CD4-positive, alpha-beta T cell treated with Interleukin-15 for 1 hour (primary cell): ENCODE data around the gene NTHL1.

ENCODE experiments used
- DNase-seq: peaks from one replicate; pipeline ENCODE4 v3.0.0-alpha.2; 2020

NTHL1 gene

DNA sequence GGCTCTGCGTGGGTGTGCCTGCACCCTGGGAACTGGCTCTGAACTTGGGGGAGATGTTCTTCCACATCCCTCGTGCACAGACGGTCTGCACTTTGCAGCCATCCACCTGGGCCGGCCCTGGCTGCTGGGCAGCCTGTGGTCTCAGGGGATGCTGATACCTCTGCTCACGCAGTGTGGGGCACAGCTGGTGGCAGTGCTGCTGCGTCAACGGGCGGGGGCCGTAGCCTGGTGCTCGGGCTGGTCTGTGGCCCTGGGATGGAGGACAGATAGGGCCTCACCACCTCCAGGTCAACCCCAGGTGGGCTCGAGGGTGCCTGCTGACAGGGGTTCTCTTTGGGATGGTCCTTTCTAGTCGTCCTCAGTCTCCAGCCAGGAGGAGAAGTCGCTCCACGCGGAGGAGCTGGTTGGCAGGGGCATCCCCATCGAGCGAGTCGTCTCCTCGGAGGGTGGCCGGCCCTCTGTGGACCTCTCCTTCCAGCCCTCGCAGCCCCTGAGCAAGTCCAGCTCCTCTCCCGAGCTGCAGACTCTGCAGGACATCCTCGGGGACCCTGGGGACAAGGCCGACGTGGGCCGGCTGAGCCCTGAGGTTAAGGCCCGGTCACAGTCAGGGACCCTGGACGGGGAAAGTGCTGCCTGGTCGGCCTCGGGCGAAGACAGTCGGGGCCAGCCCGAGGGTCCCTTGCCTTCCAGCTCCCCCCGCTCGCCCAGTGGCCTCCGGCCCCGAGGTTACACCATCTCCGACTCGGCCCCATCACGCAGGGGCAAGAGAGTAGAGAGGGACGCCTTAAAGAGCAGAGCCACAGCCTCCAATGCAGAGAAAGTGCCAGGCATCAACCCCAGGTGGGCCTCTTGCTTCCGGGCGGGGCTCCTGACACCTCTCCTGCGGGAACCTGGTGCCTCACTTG is 36.5 kb upstream of the NTHL1 start:
- DNase-seq: no peak

GRCh38 chr16:2083409-2083808 is 35.8 kb upstream of the NTHL1 start:
- no peak for DNase-seq

- no peak for DNase-seq
Observed at GRCh38 chr16:2082983-2083364, 35.3 kb upstream of the NTHL1 start.

DNA sequence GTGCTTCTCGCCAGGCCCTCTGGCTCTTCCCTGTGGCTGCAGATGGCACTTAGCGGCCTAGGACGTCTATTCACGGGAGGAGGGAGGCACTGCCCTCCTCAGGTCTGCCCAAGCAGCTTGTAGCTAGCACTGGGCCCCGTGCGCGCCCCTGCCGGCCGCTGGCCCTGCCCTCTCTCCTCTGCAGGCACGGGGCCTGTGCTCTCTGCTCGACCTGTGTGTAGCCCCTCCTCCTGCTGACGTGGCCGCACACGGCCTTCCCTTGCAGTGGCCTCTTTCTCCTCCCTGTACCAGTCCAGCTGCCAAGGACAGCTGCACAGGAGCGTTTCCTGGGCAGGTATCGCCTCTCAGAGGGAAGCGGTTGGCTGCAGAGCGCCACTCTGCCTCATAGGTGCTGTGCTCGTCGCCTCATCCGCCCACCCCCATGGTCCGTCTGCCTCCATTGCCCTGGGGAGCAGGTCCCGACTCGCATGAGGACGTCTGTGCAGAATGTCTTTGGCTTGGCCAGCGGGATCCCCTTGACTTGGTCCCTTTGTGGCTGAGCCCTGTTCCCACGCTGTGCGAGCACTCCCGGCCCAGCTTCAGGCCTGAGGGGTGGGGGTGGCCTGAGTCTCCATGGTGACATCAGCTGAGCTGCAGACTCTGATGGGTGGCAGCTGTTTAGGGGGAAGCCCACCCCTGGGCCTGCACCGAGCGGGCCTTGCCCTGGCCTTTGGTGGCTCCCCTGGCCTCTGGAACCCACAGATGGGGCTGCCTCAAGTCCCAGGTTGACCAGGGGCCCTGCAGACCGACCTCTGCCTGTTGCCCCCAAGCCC is 34.7 kb upstream of the NTHL1 start:
- no peak for DNase-seq

DNA sequence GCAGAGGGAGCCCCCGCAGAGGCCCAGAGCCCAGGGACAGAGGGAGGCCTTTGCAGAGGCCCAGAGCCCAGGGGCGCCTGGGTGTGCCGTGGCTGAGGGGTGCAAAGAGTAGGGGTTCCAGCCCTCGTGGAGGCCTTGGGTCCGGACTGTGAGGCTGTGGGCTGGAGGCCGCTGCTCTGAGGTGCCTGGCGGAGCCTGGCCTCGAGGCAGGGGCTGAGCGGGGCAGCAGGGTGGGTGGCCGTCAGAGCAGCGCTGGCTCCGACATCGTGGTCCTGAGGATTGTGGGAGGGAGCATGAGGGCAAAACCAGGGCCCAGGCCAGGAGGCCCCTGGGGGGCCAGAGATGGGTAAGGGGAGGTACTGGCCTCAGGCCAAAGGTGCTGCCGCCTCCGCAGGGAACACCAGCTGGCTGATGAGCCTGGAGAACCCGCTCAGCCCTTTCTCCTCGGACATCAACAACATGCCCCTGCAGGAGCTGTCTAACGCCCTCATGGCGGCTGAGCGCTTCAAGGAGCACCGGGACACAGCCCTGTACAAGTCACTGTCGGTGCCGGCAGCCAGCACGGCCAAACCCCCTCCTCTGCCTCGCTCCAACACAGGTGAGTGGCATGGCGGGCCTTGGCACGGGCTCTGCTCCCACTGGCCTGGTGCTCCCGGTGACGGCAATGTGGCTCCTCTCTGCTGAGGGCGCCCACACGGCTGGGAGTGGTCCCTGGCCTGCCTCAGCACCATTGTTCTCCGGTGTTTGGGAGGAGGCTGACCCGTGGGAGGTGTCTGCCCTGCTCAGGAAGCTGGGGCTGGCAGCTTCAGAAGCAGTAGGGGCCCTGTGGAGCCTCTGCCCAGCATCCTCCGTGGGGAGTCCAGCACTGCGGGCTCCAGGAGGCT is 33.8 kb upstream of the NTHL1 start:
- DNase-seq: no peak

GRCh38 chr16:2079991-2080390 is 32.4 kb upstream of the NTHL1 start:
- no peak for DNase-seq

- DNase-seq: no peak
Observed at GRCh38 chr16:2079311-2079800, 31.7 kb upstream of the NTHL1 start.

GRCh38 chr16:2078691-2079090 is 31.1 kb upstream of the NTHL1 start:
- DNase-seq: no peak

DNA sequence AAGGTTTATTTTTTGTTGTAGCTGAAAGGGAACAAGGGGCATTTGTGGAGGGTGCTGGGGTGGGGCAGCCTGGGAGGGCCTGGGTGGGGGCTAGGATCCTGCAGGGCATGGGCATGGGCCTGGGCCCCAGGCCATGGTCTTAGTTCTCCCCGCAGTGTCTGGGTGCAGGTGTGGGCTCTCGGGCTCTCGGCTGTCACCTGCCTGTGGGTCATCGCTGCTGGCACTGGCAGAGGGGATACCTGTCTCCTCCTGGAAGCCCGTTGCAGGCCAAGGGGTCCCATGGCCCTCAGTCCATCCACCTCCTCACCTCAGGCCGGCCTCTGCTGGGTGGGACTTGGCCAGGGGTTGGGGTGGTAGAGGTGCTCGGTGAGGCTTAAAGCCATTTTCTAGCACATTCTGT is 30.5 kb upstream of the NTHL1 start:
- no peak for DNase-seq

- DNase-seq: no peak
Observed at GRCh38 chr16:2077696-2078095, 30.1 kb upstream of the NTHL1 start.

GRCh38 chr16:2077016-2077415 is 29.4 kb upstream of the NTHL1 start:
- DNase-seq: no peak

GRCh38 chr16:2076072-2076865 is 28.6 kb upstream of the NTHL1 start:
- DNase-seq: no peak

GRCh38 chr16:2075631-2076030 is 28.0 kb upstream of the NTHL1 start:
- no peak for DNase-seq

GRCh38 chr16:2074071-2074470 is 26.4 kb upstream of the NTHL1 start:
- no peak for DNase-seq

DNA sequence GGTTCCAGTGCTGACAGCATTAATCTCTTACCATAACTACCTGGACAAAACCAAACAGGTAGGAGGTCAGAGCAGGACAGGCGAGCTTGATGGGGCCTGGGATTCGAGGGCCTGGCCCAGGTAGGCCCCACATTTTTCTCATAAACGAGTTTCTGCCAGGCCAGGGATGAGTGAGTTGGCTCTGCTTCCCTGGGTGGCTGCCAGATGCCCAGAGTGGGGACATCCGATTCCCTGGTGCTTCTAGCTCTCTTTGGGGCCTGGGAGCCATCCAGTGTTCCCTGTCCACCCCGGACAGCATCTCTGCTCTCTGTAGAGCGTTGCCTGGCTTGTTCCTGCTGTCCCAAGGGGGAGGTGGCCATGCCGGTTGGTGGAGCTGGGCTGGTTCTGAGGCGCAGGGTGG is 25.3 kb upstream of the NTHL1 start:
- DNase-seq: no peak

DNA sequence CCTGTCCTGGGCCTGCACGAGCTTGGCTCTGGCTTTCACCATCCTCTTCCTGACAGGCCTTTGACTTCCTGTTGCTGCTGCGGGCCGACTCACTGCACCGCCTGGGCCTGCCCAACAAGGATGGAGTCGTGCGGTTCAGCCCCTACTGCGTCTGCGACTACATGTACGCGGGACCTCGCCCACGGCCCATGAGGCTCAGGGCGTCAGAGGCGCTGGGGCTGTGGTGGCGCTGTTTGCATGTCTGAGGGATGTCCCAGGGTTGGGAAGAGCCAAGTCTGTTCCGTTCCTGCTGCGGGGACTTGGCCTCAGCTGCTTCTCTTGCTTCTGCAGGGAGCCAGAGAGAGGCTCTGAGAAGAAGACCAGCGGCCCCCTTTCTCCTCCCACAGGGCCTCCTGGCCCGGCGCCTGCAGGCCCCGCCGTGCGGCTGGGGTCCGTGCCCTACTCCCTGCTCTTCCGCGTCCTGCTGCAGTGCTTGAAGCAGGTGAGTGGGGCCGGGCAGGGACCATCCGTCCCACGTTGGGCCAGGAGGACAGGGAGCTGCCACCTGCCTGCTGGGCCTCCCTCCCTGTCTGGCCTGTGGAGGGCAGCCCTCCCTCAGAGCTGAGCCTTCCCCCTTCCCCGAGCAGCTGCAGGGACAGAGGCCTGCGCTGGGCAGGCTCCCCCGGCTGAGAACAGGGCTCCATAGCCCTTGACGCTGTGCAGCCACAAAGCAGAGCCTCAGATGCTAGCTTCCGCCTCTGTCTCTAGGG is 24.0 kb upstream of the NTHL1 start:
- no peak for DNase-seq

GRCh38 chr16:2070576-2071453 is 23.2 kb upstream of the NTHL1 start:
- no peak for DNase-seq

DNA sequence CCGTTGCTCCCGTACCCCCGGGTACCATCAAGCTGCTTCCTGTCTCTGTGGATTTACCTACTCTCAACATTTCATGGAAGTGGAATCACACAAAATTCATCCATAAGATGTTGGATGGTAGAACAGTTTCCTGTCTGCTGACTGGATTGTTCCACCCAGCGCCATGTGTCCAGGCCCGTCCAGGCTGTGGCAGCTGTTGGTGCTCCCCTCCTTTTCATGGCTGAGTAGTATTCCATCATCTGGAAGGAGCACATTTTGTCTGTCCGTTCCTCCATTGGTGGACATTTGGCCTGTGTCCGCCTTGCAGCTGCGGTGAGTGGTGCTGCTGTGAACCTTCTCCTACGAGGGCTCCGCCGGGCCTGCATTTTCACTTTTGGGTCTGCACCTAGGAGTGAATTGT is 18.5 kb upstream of the NTHL1 start:
- DNase-seq: no peak

DNA sequence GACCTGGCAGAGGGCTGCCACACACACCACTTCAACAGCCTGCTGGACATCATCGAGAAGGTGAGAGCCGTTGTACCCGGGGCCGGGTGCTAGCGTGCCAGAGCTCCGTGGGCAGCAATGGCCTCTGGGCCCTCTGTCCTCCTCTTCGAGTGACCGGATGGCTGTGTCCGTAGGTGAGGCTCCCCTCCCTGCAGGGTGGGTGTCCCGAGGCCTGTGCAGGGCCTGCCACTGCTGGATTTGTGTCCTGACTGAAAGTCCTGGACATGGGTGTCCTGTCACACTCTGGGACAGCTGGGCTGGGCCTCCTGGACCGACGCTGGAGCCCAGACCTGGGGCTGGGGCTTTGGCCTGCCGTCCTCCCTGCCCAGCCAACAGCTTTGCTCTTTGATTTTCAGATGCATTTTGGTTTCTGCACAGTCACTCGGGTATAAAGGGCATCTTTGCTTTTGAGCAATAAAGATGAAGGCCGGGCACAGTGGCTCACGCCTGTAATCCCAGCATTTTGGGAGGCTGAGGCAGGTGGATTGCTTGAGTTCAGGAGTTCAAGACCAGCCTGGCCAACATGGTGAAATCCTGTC is 16.8 kb upstream of the NTHL1 start:
- no peak for DNase-seq

GRCh38 chr16:2063861-2064260 is 16.2 kb upstream of the NTHL1 start:
- DNase-seq: no peak
